ENCODE measurements around the gene UGT1A1. TPM values are rescaled to one million over a fixed set of nuclear protein-coding genes. Genes with fewer than 3 reads are reported as not detected.

The UGT1A1 gene
- 0.28 and 1.2 TPM in 2 replicates for total RNA-seq

GRCh38 chr2:233760043-233760442 is at the start of gene UGT1A1:
Gene UGT1A1, plus strand, starts transcription at chr2:233760270. Its CDS starts 18 bp downstream, at chr2:233760288.

DNA sequence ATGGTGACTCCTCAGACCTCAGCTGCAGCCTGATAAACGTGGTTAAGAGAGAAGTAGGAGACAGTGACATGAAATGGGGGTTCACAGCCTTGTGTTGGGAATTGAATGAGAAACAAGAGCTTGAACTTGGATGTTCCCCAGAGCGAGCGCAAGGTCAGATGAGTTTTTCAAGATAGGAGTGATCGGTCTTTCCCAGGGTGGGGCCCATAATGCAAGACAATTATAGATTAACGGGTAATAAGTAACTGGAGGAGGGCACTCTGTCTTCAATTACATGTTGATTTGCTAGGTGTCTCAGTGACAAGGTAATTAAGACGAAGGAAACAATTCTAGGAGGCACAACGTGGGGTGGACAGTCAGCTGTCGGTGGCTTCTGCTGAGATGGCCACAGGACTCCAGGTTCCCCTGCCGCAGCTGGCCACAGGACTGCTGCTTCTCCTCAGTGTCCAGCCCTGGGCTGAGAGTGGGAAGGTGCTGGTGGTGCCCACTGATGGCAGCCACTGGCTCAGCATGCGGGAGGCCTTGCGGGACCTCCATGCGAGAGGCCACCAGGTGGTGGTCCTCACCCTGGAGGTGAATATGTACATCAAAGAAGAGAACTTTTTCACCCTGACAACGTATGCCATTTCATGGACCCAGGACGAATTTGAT is 47.3 kb upstream of the UGT1A1 start, which contains the start of gene UGT1A5:
Gene UGT1A5 (plus strand): TSS at position 297 of the 651 bp plus-strand sequence. CDS start 85 bp downstream, at position 382.

DNA sequence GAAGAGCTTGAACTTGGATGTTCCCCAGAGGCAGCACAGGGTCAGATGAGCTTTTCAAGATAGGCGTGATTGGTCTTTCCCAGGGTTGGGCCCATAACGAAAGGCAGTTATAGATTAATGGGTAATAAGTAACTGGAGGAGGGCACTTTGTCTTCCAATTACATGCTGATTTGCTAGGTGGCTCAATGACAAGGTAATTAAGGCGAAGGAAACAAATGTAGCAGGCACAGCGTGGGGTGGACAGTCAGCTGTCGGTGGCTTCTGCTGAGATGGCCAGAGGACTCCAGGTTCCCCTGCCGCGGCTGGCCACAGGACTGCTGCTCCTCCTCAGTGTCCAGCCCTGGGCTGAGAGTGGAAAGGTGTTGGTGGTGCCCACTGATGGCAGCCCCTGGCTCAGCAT is 41.5 kb upstream of the UGT1A1 start, which contains the start of gene UGT1A4:
Gene UGT1A4 (plus strand): TSS at position 185 of the 400 bp plus-strand sequence. CDS start 85 bp downstream, at position 270.

GRCh38 chr2:233728723-233729301 is 31.3 kb upstream of the UGT1A1 start, which contains the start of gene UGT1A3:
Gene UGT1A3, plus strand, starts transcription at chr2:233729042. Its CDS starts 85 bp downstream, at chr2:233729127.

GRCh38 chr2:233778030-233778429 is 18.0 kb downstream of the UGT1A1 start, which contains the start of gene MROH2A:
Gene MROH2A, plus strand, starts transcription at chr2:233778330. Its CDS starts 1,029 bp downstream, at chr2:233779359.

Other genes with a start within 250 kb of the UGT1A1 start
- gene USP40, start 193.5 kb upstream of the UGT1A1 start, total RNA-seq, result 20.6 and 22.6 TPM in 2 replicates
- gene UGT1A8, start 142.6 kb upstream of the UGT1A1 start, total RNA-seq, result 0.37 and 0.56 TPM in 2 replicates
- gene UGT1A10, start 123.8 kb upstream of the UGT1A1 start, total RNA-seq, result not detected in 2 replicates
- not detected in 2 replicates for gene UGT1A9, start 88.4 kb upstream of the UGT1A1 start, total RNA-seq
- gene UGT1A7, start 78.4 kb upstream of the UGT1A1 start, total RNA-seq, result 0.37 and 0.49 TPM in 2 replicates
- 35.8 and 38.9 TPM in 2 replicates for gene UGT1A6, start 67.4 kb upstream of the UGT1A1 start, total RNA-seq
- 3.2 TPM in 1 of 2 replicates, not detected in the other for gene UGT1A5, start 47.4 kb upstream of the UGT1A1 start, total RNA-seq
- gene UGT1A4, start 41.5 kb upstream of the UGT1A1 start, total RNA-seq, result 0.33 TPM in 1 of 2 replicates, not detected in the other
- 0.35 TPM in 1 of 2 replicates, not detected in the other for gene UGT1A3, start 31.2 kb upstream of the UGT1A1 start, total RNA-seq
- not detected in 2 replicates for gene MROH2A, start 18.1 kb downstream of the UGT1A1 start, total RNA-seq
- gene HJURP, start 94.3 kb downstream of the UGT1A1 start, total RNA-seq, result 18.2 and 26.2 TPM in 2 replicates
- not detected in 2 replicates for gene TRPM8, start 157.1 kb downstream of the UGT1A1 start, total RNA-seq

Data from airway epithelial cell (primary cell).